DOHH2 (cell line): Measurements from ENCODE around the gene PTAR1.

Experiments
- H3F3A ChIP-seq: fragments of 200-600 bp; sonication (generic), shearing (Covaris generic); 2 replicates; pipeline ENCODE4 v1.6.0; 2016; ENCODE audit warnings: antibody characterized with exemption, mild to moderate bottlenecking; ENCODE audit not compliant: control insufficient read depth, insufficient read depth
- H3K27ac ChIP-seq: fragments of 200-600 bp; sonication (generic); 2 replicates; pipeline ENCODE4 v1.5.1; 2014; ENCODE audit warnings: low read depth, mild to moderate bottlenecking, low read length, moderate library complexity
- H3K27me3 ChIP-seq: fragments of 200-600 bp; sonication (generic); 2 replicates; pipeline ENCODE4 v1.6.1; 2014; ENCODE audit warnings: mild to moderate bottlenecking, low read length, mixed read lengths; ENCODE audit not compliant: control insufficient read depth
- H3K36me3 ChIP-seq: fragments of 200-600 bp; sonication (generic); 2 replicates; pipeline ENCODE4 v1.6.1; 2014; ENCODE audit warnings: mild to moderate bottlenecking, low read length, moderate library complexity, mixed read lengths; ENCODE audit not compliant: control insufficient read depth
- H3K4me1 ChIP-seq: fragments of 200-600 bp; sonication (generic); 2 replicates; pipeline ENCODE4 v1.6.1; 2014; ENCODE audit warnings: mild to moderate bottlenecking, low read length, mixed read lengths; ENCODE audit not compliant: control insufficient read depth
- H3K4me2 ChIP-seq: fragments of 200-600 bp; sonication (generic); 2 replicates; pipeline ENCODE4 v1.6.0; 2014; ENCODE audit warnings: mild to moderate bottlenecking, low read length, moderate library complexity
- H3K4me3 ChIP-seq: fragments of 200-600 bp; sonication (generic); 2 replicates; pipeline ENCODE4 v1.5.1; 2014; ENCODE audit warnings: mild to moderate bottlenecking, low read length, mixed read lengths
- H3K79me2 ChIP-seq: fragments of 200-600 bp; sonication (generic); 2 replicates; pipeline ENCODE4 v1.6.1; 2014; ENCODE audit warnings: mild to moderate bottlenecking, low read length, mixed read lengths; ENCODE audit not compliant: control insufficient read depth
- H3K9me2 ChIP-seq: fragments of 200-600 bp; sonication (generic); replicated peaks from 2 replicates; pipeline ENCODE4 v1.6.1; 2014; ENCODE audit warnings: mild to moderate bottlenecking, low read length, mixed read lengths; ENCODE audit not compliant: control insufficient read depth
- H3K9me3 ChIP-seq: fragments of 200-600 bp; sonication (generic); 2 replicates; pipeline ENCODE4 v1.6.1; 2014; ENCODE audit warnings: antibody characterized with exemption, low read length, mixed read lengths; ENCODE audit not compliant: control insufficient read depth, insufficient read depth
- H4K20me1 ChIP-seq: fragments of 200-600 bp; sonication (generic); 2 replicates; pipeline ENCODE4 v1.6.0; 2014; ENCODE audit warnings: low read depth, mild to moderate bottlenecking, antibody characterized with exemption, low read length, moderate library complexity; ENCODE audit not compliant: control insufficient read depth, insufficient read depth
- CTCF ChIP-seq: fragments of 200-600 bp; sonication (generic); IDR thresholded peaks from one replicate; pipeline ENCODE4 v1.5.1; 2014; ENCODE audit warnings: antibody characterized with exemption, mild to moderate bottlenecking, low read depth, low read length; ENCODE audit not compliant: poor library complexity, severe bottlenecking
- EZH2phosphoT487 ChIP-seq: fragments of 200-600 bp; sonication (generic); IDR thresholded peaks from 2 replicates; pipeline ENCODE4 v1.6.1; 2017; ENCODE audit warnings: borderline replicate concordance, mild to moderate bottlenecking, antibody characterized with exemption, low read length, moderate library complexity, mixed read lengths

Gene PTAR1

GRCh38 chr9:69798744-69799143 lies 38.9 kb upstream of the PTAR1 start:
- TF ChIP-seq EZH2phosphoT487 (no peak), CTCF (no peak)
- no peaks in the 10 kb centered on the region for H3K36me3 ChIP-seq
- H3K9me3 ChIP-seq: no peaks in the 10 kb centered on the region
- H3F3A ChIP-seq: no peaks in the 10 kb centered on the region
- H3K4me2 ChIP-seq: no peak overlapping the region
- H3K27ac ChIP-seq: no peak overlapping the region
- no peaks in the 10 kb centered on the region; the same call in 1 of the 2 replicates for H3K27me3 ChIP-seq
- H3K9me2 ChIP-seq: no peaks in the 10 kb centered on the region
- H4K20me1 ChIP-seq: no peaks in the 10 kb centered on the region
- H3K4me3 ChIP-seq: no peak overlapping the region
- H3K79me2 ChIP-seq: no peaks in the 10 kb centered on the region
- H3K4me1 ChIP-seq: no peaks in the 10 kb centered on the region

GRCh38 chr9:69797675-69798074 lies 37.9 kb upstream of the PTAR1 start:
- no peak overlapping the region for H3K4me3 ChIP-seq
- no peaks in the 10 kb centered on the region for H3F3A ChIP-seq
- H3K27me3 ChIP-seq: no peaks in the 10 kb centered on the region; the same call in 1 of the 2 replicates
- TF ChIP-seq EZH2phosphoT487 (no peak), CTCF (no peak)
- H3K79me2 ChIP-seq: no peaks in the 10 kb centered on the region
- H3K36me3 ChIP-seq: no peaks in the 10 kb centered on the region
- no peaks in the 10 kb centered on the region for H3K4me1 ChIP-seq
- no peaks in the 10 kb centered on the region for H3K9me2 ChIP-seq
- no peak overlapping the region for H3K27ac ChIP-seq
- no peaks in the 10 kb centered on the region for H3K9me3 ChIP-seq
- no peaks in the 10 kb centered on the region for H4K20me1 ChIP-seq
- no peak overlapping the region for H3K4me2 ChIP-seq

- Histone ChIP-seq H3K4me1 (no peaks in the 10 kb centered on the region), H4K20me1 (no peaks in the 10 kb centered on the region), H3K79me2 (no peaks in the 10 kb centered on the region), H3K4me2 (no peak overlapping the region), H3K27me3 (no peaks in the 10 kb centered on the region; the same call in 1 of the 2 replicates), H3K4me3 (no peak overlapping the region), H3F3A (no peaks in the 10 kb centered on the region), H3K36me3 (no peaks in the 10 kb centered on the region), H3K9me3 (no peaks in the 10 kb centered on the region), H3K27ac (no peak overlapping the region), H3K9me2 (no peaks in the 10 kb centered on the region)
- no peak for TF ChIP-seq CTCF
- no peak for TF ChIP-seq EZH2phosphoT487
Measured at GRCh38 chr9:69794356-69794755, 34.5 kb upstream of the PTAR1 start.
